Measurements from ENCODE around the gene ZER1.

ZER1 gene

GRCh38 chr9:128689293-128689774, 82.4 kb downstream of the ZER1 start:
- ATAC-seq: peak; percentile 6 to 12

- peak; percentile 68 to 71 for ATAC-seq
These were observed 83.0 kb downstream of the ZER1 start, which contains the start of gene SET for GRCh38 chr9:128688501-128689292. SET (plus strand) TSS chr9:128689222; CDS start chr9:128689583, 361 bp downstream.

- no peak for ATAC-seq
These were observed 84.3 kb downstream of the ZER1 start for GRCh38 chr9:128687453-128687852.

- peak; percentile 25 to 29 for ATAC-seq
These were observed 85.9 kb downstream of the ZER1 start for GRCh38 chr9:128685636-128686489.

GRCh38 chr9:128684325-128685199, 87.2 kb downstream of the ZER1 start:
- ATAC-seq: peak; percentile 52

- no peak for ATAC-seq
These were observed 87.7 kb downstream of the ZER1 start for GRCh38 chr9:128684065-128684324.

GRCh38 chr9:128683340-128684064, 88.2 kb downstream of the ZER1 start:
- ATAC-seq: no peak

Data from activated CD4-positive, CD25-positive, alpha-beta regulatory T cell treated with anti-CD3 and anti-CD28 coated beads, Interleukin-2, amount 50 U/mL, for 24 hours (primary cell).